HCT116 (cell line): ENCODE results near the gene SCYGR7. TPM values are rescaled to one million over a fixed set of nuclear protein-coding genes. Genes with fewer than 3 reads are reported as not detected.

Experiments
- ATAC-seq: fragments of 200-7000 bp; cut with Tn5 transposase; 2 replicates; pipeline ENCODE4 v1.9.1; 2020; ENCODE audit warnings: mild to moderate bottlenecking, moderate library complexity
- BruUV-seq: library from RNA; stranded (reverse); fragments of 400-500 nt; replicated peaks from 2 replicates; lab custom pipeline; 2021; lab: Mats Ljungman, UMichigan
- CTCF ChIA-PET: fragments of 300-600 bp; sonication (Branson Sonifier 250); formaldehyde crosslinking; loops from one replicate; lab custom pipeline; 2021; ENCODE audit warnings: antibody characterized with exemption; lab: Charles Lee
- POLR2A ChIA-PET: fragments of 300-600, 350-600 bp; sonication (Branson Sonifier 250); formaldehyde crosslinking; loops from one replicate; lab custom pipeline; 2021; ENCODE audit warnings: antibody characterized with exemption; lab: Charles Lee
- RAD21 ChIA-PET, 2 experiments: fragments of 300-600 bp; sonication (Branson Sonifier 250); formaldehyde crosslinking; loops; one replicate each; lab custom pipeline; 2023; ENCODE audit warnings: low total read pairs in 2 of 2; ENCODE audit not compliant: uncharacterized antibody in 2 of 2, unreplicated experiment in 2 of 2, low non-redundant PET in 1 of 2; lab: Charles Lee
- DNase-seq: peaks from one replicate; pipeline ENCODE4 v3.0.0-alpha.2; 2010; ENCODE audit warnings: low read depth, low spot score
- H2AFZ ChIP-seq: fragments of 200-600 bp; shearing (Covaris generic), sonication (generic); 2 replicates; pipeline ENCODE4 v1.6.1; 2017; ENCODE audit warnings: low read depth, mixed run types, mixed read lengths, antibody characterized with exemption, low read length; ENCODE audit not compliant: poor library complexity, severe bottlenecking
- H3K27ac ChIP-seq: 2 replicates; pipeline ENCODE4 v1.5.1; 2012; ENCODE audit warnings: low read depth, low read length
- H3K27me3 ChIP-seq: fragments of 200-600 bp; sonication (generic); 2 replicates; pipeline ENCODE4 v1.6.1; 2016; ENCODE audit warnings: mixed run types, low read length, mixed read lengths; ENCODE audit not compliant: insufficient read depth
- H3K36me3 ChIP-seq, 2 experiments: fragments of 200-500 bp in 1 of 2; fragments of 200-600 bp in 1 of 2; sonication (Bioruptor generic) in 1 of 2; sonication (generic) in 1 of 2; 2 replicates each; pipeline versions ENCODE4 v1.5.1 to v1.6.1; 2014 to 2016; ENCODE audit warnings: low read length in 2 of 2, inconsistent platforms in 1 of 2, mixed read lengths in 1 of 2, mixed run types in 1 of 2; ENCODE audit not compliant: insufficient read depth in 2 of 2, control insufficient read depth in 1 of 2
- H3K4me1 ChIP-seq, 2 experiments: fragments of 200-600 bp in 1 of 2; sonication (generic) in 1 of 2; 2 replicates each; pipeline versions ENCODE4 v1.5.1 to v1.6.1; 2012 to 2017; ENCODE audit warnings: low read length in 2 of 2, inconsistent platforms in 1 of 2, mild to moderate bottlenecking in 1 of 2, mixed read lengths in 1 of 2, mixed run types in 1 of 2, moderate library complexity in 1 of 2; ENCODE audit not compliant: insufficient read depth in 2 of 2, control insufficient read depth in 1 of 2
- H3K4me2 ChIP-seq: fragments of 200-600 bp; sonication (generic); 2 replicates; pipeline ENCODE4 v1.6.1; 2017; ENCODE audit warnings: mixed run types, low read length, mixed read lengths
- H3K4me3 ChIP-seq, 2 experiments: fragments of 200-600 bp in 1 of 2; sonication (generic) in 1 of 2; replicated peaks in 1 of 2; 2 replicates each; pipeline ENCODE4 v1.5.1; 2011 to 2016; ENCODE audit warnings: low read length in 2 of 2, control low read depth in 1 of 2, low read depth in 1 of 2, mild to moderate bottlenecking in 1 of 2, mixed read lengths in 1 of 2, mixed run types in 1 of 2
- H3K79me2 ChIP-seq: fragments of 200-600 bp; sonication (generic); 2 replicates; pipeline ENCODE4 v1.6.1; 2017; ENCODE audit warnings: mild to moderate bottlenecking, mixed run types, low read length, moderate library complexity, mixed read lengths; ENCODE audit not compliant: insufficient read depth
- H3K9ac ChIP-seq: fragments of 200-600 bp; sonication (generic); 2 replicates; pipeline ENCODE4 v1.6.1; 2016; ENCODE audit warnings: low read length, mixed read lengths
- H3K9me2 ChIP-seq: fragments of 200-600 bp; sonication (generic), shearing (Covaris generic); 2 replicates; pipeline ENCODE4 v1.6.1; 2017; ENCODE audit warnings: mixed run types, mild to moderate bottlenecking, moderate library complexity; ENCODE audit not compliant: insufficient read depth
- H3K9me3 ChIP-seq, 2 experiments: fragments of 200-500 bp in 1 of 2; fragments of 200-600 bp in 1 of 2; sonication (Bioruptor generic) in 1 of 2; sonication (generic) in 1 of 2; 2 replicates each; pipeline ENCODE4 v1.6.1; 2014 to 2017; ENCODE audit warnings: low read length in 2 of 2, mixed read lengths in 2 of 2, inconsistent platforms in 1 of 2, low read depth in 1 of 2, mild to moderate bottlenecking in 1 of 2, mixed run types in 1 of 2, moderate library complexity in 1 of 2; ENCODE audit not compliant: control insufficient read depth in 1 of 2, insufficient read depth in 1 of 2
- H4K20me1 ChIP-seq: fragments of 200-600 bp; sonication (generic), shearing (Covaris generic); 2 replicates; pipeline ENCODE4 v1.6.1; 2017; ENCODE audit warnings: mixed run types, mild to moderate bottlenecking, moderate library complexity; ENCODE audit not compliant: insufficient read depth
- CBX3 ChIP-seq: IDR thresholded peaks from 2 replicates; pipeline ENCODE4 v1.6.1; 2012; ENCODE audit warnings: low read depth
- CEBPB ChIP-seq: IDR thresholded peaks from 2 replicates; pipeline ENCODE4 v1.6.1; 2012; ENCODE audit warnings: low read depth
- CTCF ChIP-seq, 3 experiments: fragments of 200-600 bp in 1 of 3; sonication (generic) in 1 of 3; IDR thresholded peaks in 2 of 3; conservative IDR thresholded peaks in 1 of 3; 2 replicates each; pipeline ENCODE4 v1.5.1; 2012 to 2017; ENCODE audit warnings: low read depth in 2 of 3, low read length in 2 of 3, antibody characterized with exemption in 1 of 3, borderline replicate concordance in 1 of 3, control low read depth in 1 of 3, mild to moderate bottlenecking in 1 of 3, mixed read lengths in 1 of 3, mixed run types in 1 of 3, moderate library complexity in 1 of 3; ENCODE audit not compliant: insufficient read depth in 1 of 3
- ELF1 ChIP-seq: IDR thresholded peaks from 2 replicates; pipeline ENCODE4 v1.6.1; 2012; ENCODE audit warnings: low read depth, borderline replicate concordance
- EZH2phosphoT487 ChIP-seq: fragments of 200-600 bp; IDR thresholded peaks from 2 replicates; pipeline ENCODE4 v1.6.1; 2018; ENCODE audit warnings: antibody characterized with exemption, borderline replicate concordance
- FOSL1 ChIP-seq: IDR thresholded peaks from 2 replicates; pipeline ENCODE4 v1.6.1; 2012; ENCODE audit warnings: low read depth
- MAX ChIP-seq: IDR thresholded peaks from 2 replicates; pipeline ENCODE4 v1.6.1; 2012
- POLR2AphosphoS5 ChIP-seq: IDR thresholded peaks from 2 replicates; pipeline ENCODE4 v1.6.1; 2011; ENCODE audit warnings: mild to moderate bottlenecking, low read depth, low read length, moderate library complexity
- SIN3A ChIP-seq: IDR thresholded peaks from 2 replicates; pipeline ENCODE4 v1.6.1; 2012; ENCODE audit warnings: low read depth
- TCF7L2 ChIP-seq: IDR thresholded peaks from 2 replicates; pipeline ENCODE4 v1.7.0; 2011; ENCODE audit warnings: borderline replicate concordance, inconsistent platforms; ENCODE audit not compliant: insufficient read depth, insufficient read length; ENCODE audit errors: extremely low read depth
- YY1 ChIP-seq: IDR thresholded peaks from 2 replicates; pipeline ENCODE4 v1.6.1; 2011; ENCODE audit warnings: low read length, low read depth, moderate library complexity, mild to moderate bottlenecking; ENCODE audit not compliant: insufficient replicate concordance; ENCODE audit errors: extremely low read depth
- ZBTB33 ChIP-seq: IDR thresholded peaks from 2 replicates; pipeline ENCODE4 v1.6.1; 2011; ENCODE audit warnings: mild to moderate bottlenecking, low read length, moderate library complexity; ENCODE audit not compliant: insufficient replicate concordance; ENCODE audit errors: extremely low read depth
- ZNF274 ChIP-seq: fragments of 200-500 bp; sonication (Bioruptor generic); IDR thresholded peaks from 2 replicates; pipeline ENCODE4 v1.6.1; 2014; ENCODE audit warnings: mild to moderate bottlenecking, low read depth, low read length, inconsistent platforms
- intact Hi-C: fragments of 100-400 bp; cut with micrococcal nuclease; formaldehyde crosslinking; loops from 2 replicates; pipeline ENCODE4 v1.10.0; 2022
- total RNA-seq: library from RNA; stranded (reverse); gene quantifications from one replicate; pipeline ENCODE4 v1.2.1, GENCODE V29; 2021; ENCODE audit not compliant: unreplicated experiment

Gene SCYGR7
- total RNA-seq, 1 experiment from 2014 or later = not detected

GRCh38 chr2:227759411-227760118 is 31.4 kb downstream of the SCYGR7 start:
- H3K4me1 ChIP-seq = no peaks in the 10 kb centered on the region
- no peaks in the 10 kb centered on the region for H3K27me3 ChIP-seq
- no peak overlapping the region for H3K4me3 ChIP-seq
- no peak overlapping the region for H3K27ac ChIP-seq
- no TSS peak for BruUV-seq
- H3K9me3 ChIP-seq = no peaks in the 10 kb centered on the region
- H3K4me2 ChIP-seq = no peak overlapping the region
- no peaks in the 10 kb centered on the region for H3K79me2 ChIP-seq
- RAD21 ChIA-PET = no interaction called here
- no peaks in the 10 kb centered on the region for H4K20me1 ChIP-seq
- DNase-seq (no peak), ATAC-seq (no peak)
- no peaks in the 10 kb centered on the region for H3K9me2 ChIP-seq
- POLR2A ChIA-PET = no interaction called here
- CTCF ChIA-PET = no interaction called here
- H3K36me3 ChIP-seq = no peaks in the 10 kb centered on the region
- no peak overlapping the region for H2AFZ ChIP-seq
- intact Hi-C loops = loop anchor here (5.0 to 10.0 kb wide), 2 partner anchors 515 to 612 kb away; no protein-coding TSS in a partner anchor
- H3K9ac ChIP-seq = no peak overlapping the region
- TF ChIP-seq ZNF274 = no peak
- TF ChIP-seq FOSL1 = no peak
- TF ChIP-seq CEBPB = no peak

GRCh38 chr2:227761740-227762476 is 33.8 kb downstream of the SCYGR7 start:
- ChIA-PET CTCF (interaction anchor here (0.7 to 1.0 kb wide), 3 partner anchors 101 to 355 kb away, joined by 3 read pairs; no protein-coding TSS in a partner anchor), POLR2A (no interaction called here), RAD21 (no interaction called here)
- H3K4me1 ChIP-seq = peaks cover 0 to 6% of the 10 kb centered on the region in 2 experiments; a peak in 1 of 4 replicates
- no peaks in the 10 kb centered on the region for H3K79me2 ChIP-seq
- H3K27ac ChIP-seq = no peak overlapping the region
- intact Hi-C loops = loop anchor here (10.0 kb wide), 1 partner anchor 517 kb away; no protein-coding TSS in a partner anchor
- H3K9ac ChIP-seq = no peak overlapping the region
- no TSS peak for BruUV-seq
- no peak overlapping the region for H3K4me3 ChIP-seq
- no peaks in the 10 kb centered on the region for H3K36me3 ChIP-seq
- no peak for DNase-seq
- no peaks in the 10 kb centered on the region for H3K9me2 ChIP-seq
- H4K20me1 ChIP-seq = no peaks in the 10 kb centered on the region
- TF ChIP-seq CBX3 = no peak
- TF ChIP-seq ZBTB33 = no peak
- TF ChIP-seq SIN3A = no peak
- TF ChIP-seq MAX = no peak
- TF ChIP-seq CEBPB = no peak
- no peak for TF ChIP-seq CTCF (IDR thresholded peaks at IDR 0.05 in 2 of 3, conservative IDR thresholded peaks at IDR 0.05 in 1 of 3; ENCODE audit: borderline replicate concordance in 1 of 3, insufficient read depth in 1 of 3, low read depth in 2 of 3, low read length in 2 of 3)
- no peak for TF ChIP-seq POLR2AphosphoS5
- TF ChIP-seq ZNF274 = no peak
- no peak for TF ChIP-seq YY1
- TF ChIP-seq TCF7L2 = no peak
- TF ChIP-seq EZH2phosphoT487 = no peak
- TF ChIP-seq ELF1 = no peak
- ATAC-seq = no peak
- H2AFZ ChIP-seq = no peak overlapping the region
- no peaks in the 10 kb centered on the region for H3K9me3 ChIP-seq
- no peaks in the 10 kb centered on the region for H3K27me3 ChIP-seq
- H3K4me2 ChIP-seq = no peak overlapping the region
